Endometrium (tissue), 2 donors: Measurements from ENCODE around the gene M1AP.
A peak's percentile ranks its signal among the peaks of the same experiment; 100 is the strongest.

Source experiments
- FAIRE-seq: peaks from 2 replicates; lab custom pipeline; 2012; peaks lifted over from hg19 to GRCh38; lab: Jason Lieb, UNC
- donor health status: control.
- donor health status: control.

Gene M1AP

GRCh38 chr2:74648009-74648443, at the start of gene M1AP:
Gene M1AP, minus strand, starts transcription at chr2:74648330. Its CDS starts 8,055 bp downstream, at chr2:74640275.
- no peak for FAIRE-seq

- no peak for FAIRE-seq
Observed at GRCh38 chr2:74696829-74697228, 48.7 kb upstream of the M1AP start.

DNA sequence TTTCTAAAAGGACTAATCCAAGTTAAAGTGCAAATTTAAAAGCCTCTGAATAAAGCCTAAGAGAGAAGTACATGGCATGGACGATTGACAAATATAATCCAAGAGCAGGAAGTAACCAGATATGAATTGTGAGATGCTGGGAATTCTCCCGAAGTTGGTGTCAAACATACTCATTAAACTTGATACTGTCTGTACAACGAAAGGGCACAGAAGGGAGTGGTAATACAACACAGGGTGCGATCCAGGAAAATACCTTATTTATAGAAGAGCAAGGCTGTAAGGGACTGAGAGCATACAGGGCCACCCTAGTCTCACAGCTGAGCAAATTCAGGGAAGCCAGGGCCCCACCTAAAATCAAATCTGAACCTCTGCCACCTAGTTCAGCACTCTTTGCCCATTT, 47.5 kb upstream of the M1AP start:
- no peak for FAIRE-seq

DNA sequence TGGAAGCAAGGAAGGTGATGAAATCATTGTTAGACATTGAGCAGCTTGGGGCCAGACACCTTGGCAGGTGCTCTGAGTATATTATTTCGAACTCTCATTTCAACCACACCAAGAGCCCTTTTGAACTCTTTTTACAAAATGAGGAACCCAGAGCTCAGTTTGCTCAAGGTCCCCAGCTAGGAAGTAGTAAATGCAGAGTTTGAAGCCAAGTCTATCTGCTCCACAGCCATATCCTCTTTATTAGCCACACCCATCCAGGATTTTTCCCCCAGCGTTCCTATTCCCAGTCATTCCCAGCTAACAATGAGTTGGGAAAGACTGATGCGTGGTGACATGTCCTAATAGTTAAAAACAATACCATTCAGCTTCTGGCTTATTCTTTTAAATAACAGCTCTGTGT, 46.2 kb upstream of the M1AP start:
- no peak for FAIRE-seq

DNA sequence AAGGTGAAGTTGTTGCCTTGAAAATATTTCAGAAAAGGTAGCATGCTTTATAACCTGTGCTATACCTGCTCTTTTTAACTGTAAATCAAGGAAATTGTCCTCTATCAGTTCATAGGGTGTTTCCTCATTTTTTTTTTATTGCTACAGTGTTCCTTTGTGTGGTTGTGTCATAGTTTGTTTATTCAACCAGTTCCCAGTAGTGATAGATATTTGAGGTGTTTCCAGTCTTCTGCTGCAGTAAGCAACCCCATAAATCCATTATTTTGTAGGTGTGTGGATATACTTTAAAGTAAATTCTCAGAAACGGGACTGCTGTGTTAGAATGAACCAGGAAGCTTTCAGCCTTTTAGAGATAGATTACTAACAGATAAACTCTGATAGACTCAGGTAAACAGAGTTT, 45.5 kb upstream of the M1AP start:
- no peak for FAIRE-seq

DNA sequence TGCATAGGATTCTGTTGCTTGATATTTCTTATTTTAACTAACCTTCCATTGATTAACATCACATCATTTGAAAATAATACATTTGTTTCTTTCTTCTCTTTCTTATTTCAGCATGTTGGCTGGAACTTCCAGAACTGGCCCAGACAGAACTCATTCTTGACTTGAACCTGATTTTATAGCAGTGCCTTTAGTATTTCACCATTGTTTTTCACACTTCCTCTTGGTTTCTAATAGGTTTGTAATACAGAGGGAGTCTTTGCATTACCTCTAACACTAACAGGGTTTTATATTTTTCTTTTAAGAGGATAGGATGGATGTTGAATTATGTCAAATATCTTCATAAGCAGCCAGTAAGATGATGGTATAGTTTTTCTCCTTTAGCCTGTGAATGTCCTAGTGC, 45.1 kb upstream of the M1AP start:
- FAIRE-seq = no peak

- no peak for FAIRE-seq
Observed at GRCh38 chr2:74691929-74692328, 43.8 kb upstream of the M1AP start.

DNA sequence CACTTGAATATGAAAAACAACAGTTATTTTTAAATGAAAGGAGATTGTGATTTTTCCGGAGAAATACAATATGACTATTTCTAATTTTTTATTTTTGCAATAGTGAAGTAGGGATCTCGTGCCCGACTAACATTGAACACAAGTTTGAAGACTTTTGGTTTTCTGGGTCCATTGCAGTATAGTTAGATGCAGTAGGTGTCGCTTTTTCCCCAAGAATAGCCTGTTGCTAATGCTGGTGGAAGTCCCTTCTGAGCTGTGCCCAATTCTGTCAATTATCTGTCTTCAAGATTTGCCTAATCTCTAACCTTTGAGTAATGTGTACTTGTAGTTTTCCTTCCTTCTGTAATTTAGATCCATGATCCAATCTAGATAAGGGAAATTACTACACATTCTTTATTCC, 42.4 kb upstream of the M1AP start:
- peak; percentile 62 for FAIRE-seq

DNA sequence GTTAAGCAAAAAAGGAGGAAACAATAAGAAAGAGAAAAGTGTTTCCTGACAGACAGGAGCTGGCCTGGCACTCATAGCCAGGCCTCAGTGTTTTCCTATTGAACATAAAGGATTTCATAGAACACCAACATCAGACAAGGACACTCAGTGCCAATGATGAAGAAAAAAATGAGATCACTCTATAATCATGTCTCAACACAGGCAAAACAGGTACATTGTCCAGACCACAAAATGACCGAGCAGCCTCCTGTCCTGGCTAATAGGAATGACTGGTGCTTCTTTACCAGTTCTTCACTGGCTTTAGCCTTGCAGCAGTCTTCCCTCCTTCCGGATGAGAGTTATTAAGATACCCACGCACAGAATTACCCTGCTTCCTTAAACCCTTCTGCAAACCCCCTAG, 41.5 kb upstream of the M1AP start:
- FAIRE-seq = no peak

GRCh38 chr2:74688881-74689280, 40.8 kb upstream of the M1AP start:
- no peak for FAIRE-seq

DNA sequence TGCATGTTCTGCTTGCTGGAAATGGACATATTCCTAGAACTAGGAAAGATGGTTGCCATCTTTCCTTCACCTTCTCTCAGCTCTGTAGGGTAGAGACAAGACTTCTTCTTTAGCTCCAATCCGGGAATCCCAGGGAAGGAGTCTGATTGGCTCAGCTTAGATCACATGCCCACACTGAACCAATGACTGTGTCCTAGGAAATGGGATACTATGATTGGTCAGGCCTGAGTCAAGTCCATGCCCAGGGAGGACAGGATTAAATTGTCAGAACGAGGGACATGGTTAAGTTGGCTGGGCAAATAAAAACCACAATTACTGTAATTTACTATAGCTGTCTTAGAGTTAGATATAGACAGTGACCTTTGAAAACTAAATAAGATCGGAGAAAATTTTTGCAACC, 37.3 kb upstream of the M1AP start:
- FAIRE-seq = no peak

DNA sequence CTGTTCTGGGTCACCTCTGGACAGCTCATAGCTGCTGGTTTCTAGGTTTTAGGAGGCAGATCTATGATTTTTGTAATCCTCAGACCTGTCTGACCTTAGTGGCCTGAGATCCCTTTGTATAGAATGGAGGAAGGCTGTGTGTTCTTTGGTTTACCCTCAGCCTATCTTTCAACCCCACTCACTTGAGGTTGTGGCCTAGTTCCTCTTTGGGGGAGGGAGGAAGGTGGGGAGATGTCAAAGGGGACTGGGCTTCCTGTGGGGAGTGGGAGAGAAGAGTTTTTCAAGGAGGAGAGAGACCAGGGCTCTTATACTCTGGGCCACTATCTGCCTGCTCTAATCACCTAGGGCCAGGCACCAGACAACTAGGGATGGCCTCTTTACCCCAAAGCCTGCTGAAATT, 34.4 kb upstream of the M1AP start:
- no peak for FAIRE-seq

DNA sequence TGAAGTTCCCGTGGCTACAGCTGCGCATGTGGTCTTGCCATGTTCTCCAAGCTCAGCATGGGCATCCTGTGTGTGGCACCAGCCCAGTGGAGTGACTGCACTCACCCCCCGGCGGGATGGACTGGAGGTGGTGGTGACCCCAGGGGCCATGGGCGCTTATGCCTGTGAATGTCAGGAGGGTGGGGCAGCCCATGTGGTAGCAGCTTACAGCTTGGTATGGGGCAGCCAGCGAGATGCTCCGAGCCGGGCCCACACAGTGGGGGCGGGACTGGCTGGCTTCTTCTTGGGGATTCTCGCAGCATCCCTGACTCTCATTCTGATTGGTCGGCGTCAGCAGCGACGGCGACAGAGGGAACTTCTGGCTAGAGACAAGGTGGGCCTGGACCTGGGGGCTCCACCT, 31.5 kb upstream of the M1AP start:
- FAIRE-seq = no peak

GRCh38 chr2:74676331-74676730, 28.2 kb upstream of the M1AP start:
- no peak for FAIRE-seq

GRCh38 chr2:74675090-74675489, 27.0 kb upstream of the M1AP start:
- FAIRE-seq = no peak

DNA sequence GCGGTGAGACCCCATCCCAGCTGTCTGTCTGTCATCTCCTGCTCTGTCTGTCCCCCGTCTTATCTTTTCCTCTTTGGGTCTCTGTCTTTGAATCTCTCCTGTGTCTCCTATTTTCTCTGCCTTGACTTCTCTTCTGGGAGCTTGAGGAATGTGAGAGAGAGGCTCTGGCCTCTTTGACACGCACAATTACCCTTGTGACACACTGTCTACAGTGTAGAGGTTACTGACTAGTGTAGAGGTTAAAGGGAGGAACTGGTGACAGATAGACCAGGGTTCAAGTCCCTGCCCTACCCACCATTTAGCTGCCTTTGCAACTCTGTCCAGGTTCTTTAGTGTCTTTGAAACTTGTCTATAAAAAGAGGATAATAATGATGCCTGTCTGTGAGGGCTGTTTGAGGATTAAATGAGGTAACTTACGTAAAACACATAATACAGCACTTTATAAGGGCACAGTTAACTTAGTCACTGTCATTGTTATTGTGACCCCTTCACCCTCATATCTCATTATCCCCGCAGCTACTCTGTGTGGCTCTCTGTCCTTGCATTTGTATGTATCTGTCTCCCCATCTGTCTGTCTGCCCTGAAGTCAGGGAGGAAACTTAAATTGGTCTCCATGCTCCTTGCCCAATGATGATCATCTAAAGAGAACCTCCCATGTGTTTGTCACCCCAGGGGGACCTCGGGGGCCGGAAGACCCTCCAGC, 25.8 kb upstream of the M1AP start:
- FAIRE-seq = no peak

DNA sequence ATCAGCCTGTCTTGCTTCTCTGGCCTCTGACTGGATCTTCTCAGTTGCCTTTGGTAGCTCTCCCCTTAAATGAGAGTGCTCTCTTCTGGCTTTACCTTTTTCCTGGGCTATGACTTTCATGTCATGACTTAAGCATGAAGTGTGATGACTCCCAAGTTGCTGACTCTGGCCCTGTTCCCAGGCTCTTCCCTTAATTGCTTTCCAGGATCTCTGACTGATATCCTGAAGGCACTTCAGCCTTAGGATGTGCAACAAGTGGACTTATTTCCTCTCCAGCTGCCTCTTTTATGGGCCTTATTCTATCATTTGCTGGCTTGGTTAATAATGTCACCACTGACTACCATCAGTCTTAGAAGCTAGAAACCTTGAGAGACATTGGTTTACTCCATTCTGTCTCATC, 23.3 kb upstream of the M1AP start:
- no peak for FAIRE-seq

- no peak for FAIRE-seq
Observed at GRCh38 chr2:74670263-74670662, 22.1 kb upstream of the M1AP start.

DNA sequence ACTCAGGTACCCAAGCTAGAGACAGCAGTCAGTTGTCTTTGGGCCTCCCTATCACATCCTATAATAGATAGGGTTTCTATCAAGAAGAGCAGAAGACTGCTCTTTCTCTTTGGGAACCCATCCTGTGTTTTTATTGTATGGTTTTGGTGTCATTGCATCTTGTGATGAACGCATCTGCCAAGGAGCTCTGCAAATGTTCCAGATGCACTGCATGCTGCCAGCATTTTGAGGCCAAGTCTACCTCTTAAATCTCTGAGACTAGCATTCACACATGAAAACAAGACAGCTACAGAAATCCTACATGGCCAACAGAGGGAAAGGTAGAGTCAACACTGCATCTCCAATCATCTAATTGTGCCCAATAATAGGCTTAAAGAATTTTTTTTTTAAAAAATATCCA, 20.0 kb upstream of the M1AP start:
- FAIRE-seq = no peak

DNA sequence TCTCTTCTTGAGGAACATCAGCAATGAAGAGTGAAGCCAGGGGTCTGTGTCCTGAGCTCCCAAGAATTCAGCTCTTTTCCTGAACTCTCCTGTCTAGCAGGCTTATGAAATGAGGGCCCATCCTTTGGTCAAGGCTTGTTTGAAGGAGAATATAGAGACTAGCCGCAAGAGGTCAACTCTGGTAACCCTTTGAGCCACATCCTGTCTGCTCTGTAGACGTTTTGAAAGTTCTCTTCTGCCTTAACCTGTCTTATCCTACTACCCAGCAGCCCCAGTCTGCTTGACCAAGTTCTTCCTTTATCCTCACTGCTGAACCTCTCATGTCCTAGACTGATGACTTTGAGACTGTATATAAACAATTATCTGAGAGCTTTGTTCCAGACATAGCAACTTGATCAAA, 11.3 kb upstream of the M1AP start:
- FAIRE-seq = no peak

DNA sequence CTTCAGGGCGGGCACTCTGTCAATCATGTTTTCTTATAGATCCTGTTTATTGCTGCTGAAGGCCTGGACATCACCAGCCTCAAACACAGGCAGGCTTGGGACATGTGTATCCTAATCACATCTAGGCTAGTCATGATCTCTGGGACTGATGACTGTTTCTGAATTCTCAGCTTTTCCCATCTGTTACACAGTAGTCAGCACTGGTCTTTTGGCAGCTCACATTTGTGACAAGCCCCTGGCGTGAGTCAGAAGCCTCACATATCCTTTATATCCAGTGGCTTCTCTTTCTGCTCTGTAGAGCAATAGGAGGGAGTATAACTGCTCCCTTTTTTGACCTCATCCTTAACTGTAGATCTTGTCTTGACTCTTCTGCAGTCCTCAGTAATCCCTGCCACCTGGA, 10.4 kb upstream of the M1AP start:
- FAIRE-seq = no peak

- no peak for FAIRE-seq
Observed at GRCh38 chr2:74655579-74655978, 7.4 kb upstream of the M1AP start.

DNA sequence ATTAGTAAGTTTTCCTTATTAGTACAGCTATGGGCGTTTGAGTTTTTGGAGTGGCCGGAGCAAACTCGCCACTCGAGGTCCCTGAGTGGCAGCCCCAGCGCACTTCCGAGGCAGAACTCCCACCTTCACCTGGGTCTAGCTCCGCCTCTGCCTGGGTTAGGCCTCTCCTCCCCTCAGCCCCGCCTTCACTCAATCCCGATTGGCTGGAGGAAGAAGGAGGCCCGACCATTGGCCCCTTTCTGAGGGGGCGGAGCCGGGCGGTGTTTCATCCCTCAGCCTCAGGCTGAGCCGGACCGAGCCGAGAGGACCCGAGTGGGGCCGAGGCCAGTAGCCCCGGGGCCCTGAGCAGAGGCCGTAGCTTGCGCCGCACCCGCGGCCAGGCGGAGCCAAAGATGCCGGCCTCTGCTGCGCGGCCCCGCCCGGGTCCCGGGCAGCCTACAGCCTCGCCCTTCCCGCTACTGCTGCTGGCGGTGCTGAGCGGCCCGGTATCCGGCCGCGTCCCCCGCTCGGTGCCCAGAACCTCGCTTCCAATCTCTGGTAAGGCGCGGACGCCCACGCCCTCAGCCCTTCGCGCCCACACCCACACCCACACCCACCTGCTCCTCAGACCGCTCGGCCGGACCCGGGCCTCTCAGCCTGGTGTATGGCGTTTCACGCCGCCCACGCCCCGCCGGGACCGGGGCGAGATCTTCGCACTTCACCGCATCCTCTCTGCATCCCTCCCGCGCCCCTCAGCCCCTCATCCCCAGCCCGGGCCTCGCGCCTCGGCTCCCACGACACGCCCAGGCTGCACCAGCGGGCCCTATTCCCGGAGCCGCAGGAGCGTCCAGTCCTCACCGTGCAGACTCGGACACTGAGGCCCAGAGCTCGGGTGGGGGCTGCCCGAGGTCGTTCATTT, 6.1 kb upstream of the M1AP start, which contains the start of gene SEMA4F:
SEMA4F (plus strand) TSS at position 263 of the 898 bp plus-strand sequence; CDS start at position 393, 130 bp downstream.
- FAIRE-seq = peak; percentile 89

- FAIRE-seq = no peak
Observed at GRCh38 chr2:74653589-74653984, 5.5 kb upstream of the M1AP start.
